ENCODE data around the gene CRY1. TPM values are rescaled to one million over a fixed set of nuclear protein-coding genes. Genes with fewer than 3 reads are reported as not detected.
A peak's percentile ranks its signal among the peaks of the same experiment; 100 is the strongest.
"Not testable (repeated sequence)": the region's sequence is repeated elsewhere in the genome, so short reads cannot be mapped to it uniquely, and the experiment has no call there.

Gene CRY1
- total RNA-seq, 6 experiments from 2014 or later = 12.5 to 18.0 (median 16.1) TPM

DNA sequence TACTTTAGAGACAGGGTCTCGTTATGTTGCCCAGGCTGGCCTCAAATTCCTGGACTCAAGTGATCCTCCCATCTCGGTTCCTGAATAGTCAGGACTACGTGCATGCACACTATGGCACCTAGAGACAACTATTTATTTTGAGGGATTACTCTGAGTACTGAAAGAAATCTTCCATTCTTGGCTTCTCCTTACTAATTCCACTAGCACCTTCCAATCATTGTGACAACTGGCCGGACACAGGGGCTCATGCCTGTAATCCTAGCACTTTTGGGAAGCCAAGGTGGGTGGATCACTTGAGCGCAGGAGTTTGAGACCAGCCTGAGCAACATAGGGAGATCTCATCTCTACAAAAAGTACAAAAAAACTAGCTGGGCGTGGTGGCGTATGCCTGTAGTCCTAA is 64.3 kb downstream of the CRY1 start:
- DNase-seq = no peak
- no peaks in the 10 kb centered on the region for H3K36me3 Mint-ChIP-seq (ENCODE audit: low read depth)
- H3K27me3 Mint-ChIP-seq (ENCODE audit: insufficient read depth) = no peaks in the 10 kb centered on the region
- H3K9me3 Mint-ChIP-seq = no peaks in the 10 kb centered on the region
- H3K27ac Mint-ChIP-seq = no peak overlapping the region; the same call in 1 of the 2 replicates
- peaks cover 28% of the 10 kb centered on the region for H3K4me1 Mint-ChIP-seq (ENCODE audit: low read depth)
- no peak overlapping the region for H3K4me3 Mint-ChIP-seq
- TF ChIP-seq, protein P1, sequence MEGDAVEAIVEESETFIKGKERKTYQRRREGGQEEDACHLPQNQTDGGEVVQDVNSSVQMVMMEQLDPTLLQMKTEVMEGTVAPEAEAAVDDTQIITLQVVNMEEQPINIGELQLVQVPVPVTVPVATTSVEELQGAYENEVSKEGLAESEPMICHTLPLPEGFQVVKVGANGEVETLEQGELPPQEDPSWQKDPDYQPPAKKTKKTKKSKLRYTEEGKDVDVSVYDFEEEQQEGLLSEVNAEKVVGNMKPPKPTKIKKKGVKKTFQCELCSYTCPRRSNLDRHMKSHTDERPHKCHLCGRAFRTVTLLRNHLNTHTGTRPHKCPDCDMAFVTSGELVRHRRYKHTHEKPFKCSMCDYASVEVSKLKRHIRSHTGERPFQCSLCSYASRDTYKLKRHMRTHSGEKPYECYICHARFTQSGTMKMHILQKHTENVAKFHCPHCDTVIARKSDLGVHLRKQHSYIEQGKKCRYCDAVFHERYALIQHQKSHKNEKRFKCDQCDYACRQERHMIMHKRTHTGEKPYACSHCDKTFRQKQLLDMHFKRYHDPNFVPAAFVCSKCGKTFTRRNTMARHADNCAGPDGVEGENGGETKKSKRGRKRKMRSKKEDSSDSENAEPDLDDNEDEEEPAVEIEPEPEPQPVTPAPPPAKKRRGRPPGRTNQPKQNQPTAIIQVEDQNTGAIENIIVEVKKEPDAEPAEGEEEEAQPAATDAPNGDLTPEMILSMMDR (IDR thresholded peaks at IDR 0.05) = no peak

DNA sequence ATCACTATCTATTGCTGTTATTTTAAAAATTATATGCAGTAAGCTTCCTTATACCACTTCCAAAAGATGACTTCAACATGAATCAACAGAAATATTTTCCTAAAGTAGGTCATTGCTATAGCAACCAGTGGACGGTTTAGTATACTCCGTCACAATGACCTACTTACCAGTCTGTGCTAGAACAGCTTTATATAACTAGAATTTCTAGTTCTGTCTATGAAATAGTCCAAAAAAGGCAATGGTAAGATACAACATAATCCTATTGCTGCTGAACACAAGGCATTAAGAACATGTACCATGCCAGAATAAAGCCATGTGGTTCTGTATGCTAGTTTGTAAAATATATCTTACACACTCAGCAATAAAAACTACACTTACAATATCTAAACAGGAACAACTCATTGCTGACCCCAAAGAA is 65.7 kb downstream of the CRY1 start:
- H3K36me3 Mint-ChIP-seq (ENCODE audit: low read depth) = no peaks in the 10 kb centered on the region
- H3K27ac Mint-ChIP-seq = peak overlapping the region; percentile 84
- DNase-seq = peak; percentile 96
- no peaks in the 10 kb centered on the region for H3K27me3 Mint-ChIP-seq (ENCODE audit: insufficient read depth)
- TF ChIP-seq, protein P1 (IDR thresholded peaks at IDR 0.05) = no peak
- H3K4me3 Mint-ChIP-seq = peak overlapping the region; percentile 41
- no peaks in the 10 kb centered on the region for H3K9me3 Mint-ChIP-seq
- peaks cover 28% of the 10 kb centered on the region for H3K4me1 Mint-ChIP-seq (ENCODE audit: low read depth)

DNA sequence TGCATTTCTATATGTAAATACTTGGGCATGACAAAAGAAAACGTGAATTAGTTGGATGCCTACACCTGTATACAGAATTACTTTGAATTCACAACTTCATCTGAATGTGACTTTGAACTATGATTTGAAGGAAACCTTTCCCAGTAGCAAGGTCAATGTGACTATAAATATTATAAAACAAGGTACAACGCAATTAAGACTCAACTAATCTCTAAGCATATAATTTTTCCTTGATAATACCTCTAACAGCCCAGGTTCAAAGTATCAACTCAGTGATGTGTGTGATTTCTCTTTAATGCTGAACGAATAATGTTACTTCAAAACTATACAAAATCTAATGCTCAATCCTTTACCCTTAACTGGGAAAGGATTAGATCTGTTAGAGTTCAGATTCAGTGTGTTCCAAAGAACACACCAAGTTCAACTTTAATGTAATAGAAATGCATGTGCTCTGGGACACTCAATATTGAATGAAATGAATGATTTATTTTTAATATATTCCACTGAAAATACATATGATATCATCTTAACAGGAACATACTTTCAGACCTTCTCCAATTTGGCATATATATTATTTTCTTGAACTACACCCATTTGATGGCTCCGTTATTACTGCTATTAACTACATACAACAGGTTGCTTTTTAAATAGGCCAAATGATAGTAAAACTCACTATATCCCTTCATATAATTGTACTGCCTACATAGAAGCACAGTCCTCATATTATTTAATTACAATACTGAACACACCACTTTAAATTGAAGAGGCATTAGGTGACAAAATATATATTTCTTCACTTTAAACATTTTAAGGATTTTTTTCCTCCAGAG is 66.3 kb downstream of the CRY1 start:
- peak overlapping the region; percentile 68 for H3K27ac Mint-ChIP-seq
- H3K36me3 Mint-ChIP-seq (ENCODE audit: low read depth) = no peaks in the 10 kb centered on the region
- peak overlapping the region; percentile 41; the same call in 1 of the 2 replicates for H3K4me3 Mint-ChIP-seq
- no peaks in the 10 kb centered on the region for H3K27me3 Mint-ChIP-seq (ENCODE audit: insufficient read depth)
- DNase-seq = no peak
- TF ChIP-seq, protein P1 (IDR thresholded peaks at IDR 0.05) = no peak
- H3K9me3 Mint-ChIP-seq = no peaks in the 10 kb centered on the region
- H3K4me1 Mint-ChIP-seq (ENCODE audit: low read depth) = peaks cover 28% of the 10 kb centered on the region

DNA sequence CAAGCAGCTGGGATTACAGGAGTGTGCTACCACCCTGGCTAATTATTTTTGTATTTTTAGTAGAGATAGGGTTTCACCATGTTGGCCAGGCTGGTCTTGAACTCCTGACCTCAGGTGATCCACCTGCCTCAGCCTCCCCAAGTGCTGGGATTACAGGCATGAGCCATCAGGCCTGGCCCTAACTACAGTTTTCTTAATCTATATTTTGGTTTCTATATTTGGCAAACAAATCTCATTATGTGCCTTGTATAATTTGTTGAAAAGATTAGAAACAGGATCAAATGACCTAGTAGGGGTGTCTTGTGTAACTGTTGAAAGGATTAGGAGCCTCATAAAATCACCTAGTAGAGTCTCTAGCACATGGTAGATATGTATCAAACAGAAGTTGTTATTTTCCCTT is 67.0 kb downstream of the CRY1 start:
- not testable (repeated sequence) for H3K9me3 Mint-ChIP-seq; H3K4me3 Mint-ChIP-seq; H3K36me3 Mint-ChIP-seq (ENCODE audit: low read depth); DNase-seq; H3K27me3 Mint-ChIP-seq (ENCODE audit: insufficient read depth)
- H3K4me1 Mint-ChIP-seq (ENCODE audit: low read depth) = peaks cover 28% of the 10 kb centered on the region
- 0 out of 2 replicates have a peak overlapping the region, but pooled peaks have one; percentile 26 for H3K27ac Mint-ChIP-seq

DNA sequence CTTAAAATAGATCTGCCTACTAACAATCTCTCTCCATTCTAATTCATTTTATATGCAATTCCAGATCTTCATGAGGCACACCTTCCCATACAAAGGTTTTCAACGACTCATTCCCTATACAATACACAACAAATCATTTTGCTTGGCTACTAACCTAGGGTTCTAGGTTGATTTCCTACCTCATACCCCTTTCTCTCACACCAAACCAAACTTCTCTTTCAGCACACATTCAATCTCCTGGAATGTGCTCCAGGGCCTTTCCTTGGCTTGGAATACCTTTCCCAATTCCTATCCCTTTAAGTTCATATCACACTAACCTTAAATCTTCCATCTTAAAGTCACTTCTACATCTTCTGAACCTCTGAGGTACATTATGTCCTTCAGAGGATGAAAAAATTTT is 67.7 kb downstream of the CRY1 start:
- no peak for DNase-seq
- Mint-ChIP-seq H3K27me3 (ENCODE audit: insufficient read depth) (no peaks in the 10 kb centered on the region), H3K9me3 (no peaks in the 10 kb centered on the region), H3K4me1 (ENCODE audit: low read depth) (peaks cover 28% of the 10 kb centered on the region), H3K27ac (no peak overlapping the region), H3K36me3 (ENCODE audit: low read depth) (peaks cover 2% of the 10 kb centered on the region; the same call in 1 of the 2 replicates), H3K4me3 (no peak overlapping the region)
- TF ChIP-seq, protein P1 (IDR thresholded peaks at IDR 0.05) = no peak

DNA sequence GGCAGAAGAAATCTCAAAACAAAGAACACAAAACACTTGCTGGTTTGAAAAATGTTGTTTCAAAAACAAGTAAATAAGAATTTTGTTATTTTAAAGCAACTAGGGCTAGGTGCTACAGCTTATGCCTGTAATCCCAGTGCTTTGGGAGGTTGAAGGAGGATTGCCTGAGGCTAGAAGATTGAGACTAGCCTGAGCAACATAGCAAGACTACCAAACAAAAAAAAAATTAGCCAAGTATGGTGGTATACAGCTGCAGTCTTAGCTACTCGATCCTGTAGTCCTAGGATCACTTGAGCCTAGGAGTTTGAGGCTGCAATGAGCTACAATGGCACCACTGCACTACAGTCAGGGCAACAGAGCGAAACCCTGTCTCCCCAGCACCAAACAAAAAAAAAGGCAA is 73.8 kb downstream of the CRY1 start:
- Mint-ChIP-seq H3K4me3 (no peak overlapping the region), H3K27ac (no peak overlapping the region), H3K27me3 (ENCODE audit: insufficient read depth) (no peaks in the 10 kb centered on the region), H3K4me1 (ENCODE audit: low read depth) (no peaks in the 10 kb centered on the region), H3K9me3 (no peaks in the 10 kb centered on the region), H3K36me3 (ENCODE audit: low read depth) (peaks cover 9% of the 10 kb centered on the region; the same call in 1 of the 2 replicates)
- TF ChIP-seq, protein P1 (IDR thresholded peaks at IDR 0.05) = no peak
- DNase-seq = no peak

All from HFFc6 (cell line).